CD4-positive, alpha-beta T cell treated with Interleukin-1 beta for 1 hour (primary cell): ENCODE data around the gene COMP.

Experiments
- DNase-seq, 2 donors: peaks; one replicate each; pipeline ENCODE4 v3.0.0-alpha.2; 2020 to 2022

Gene COMP

DNA sequence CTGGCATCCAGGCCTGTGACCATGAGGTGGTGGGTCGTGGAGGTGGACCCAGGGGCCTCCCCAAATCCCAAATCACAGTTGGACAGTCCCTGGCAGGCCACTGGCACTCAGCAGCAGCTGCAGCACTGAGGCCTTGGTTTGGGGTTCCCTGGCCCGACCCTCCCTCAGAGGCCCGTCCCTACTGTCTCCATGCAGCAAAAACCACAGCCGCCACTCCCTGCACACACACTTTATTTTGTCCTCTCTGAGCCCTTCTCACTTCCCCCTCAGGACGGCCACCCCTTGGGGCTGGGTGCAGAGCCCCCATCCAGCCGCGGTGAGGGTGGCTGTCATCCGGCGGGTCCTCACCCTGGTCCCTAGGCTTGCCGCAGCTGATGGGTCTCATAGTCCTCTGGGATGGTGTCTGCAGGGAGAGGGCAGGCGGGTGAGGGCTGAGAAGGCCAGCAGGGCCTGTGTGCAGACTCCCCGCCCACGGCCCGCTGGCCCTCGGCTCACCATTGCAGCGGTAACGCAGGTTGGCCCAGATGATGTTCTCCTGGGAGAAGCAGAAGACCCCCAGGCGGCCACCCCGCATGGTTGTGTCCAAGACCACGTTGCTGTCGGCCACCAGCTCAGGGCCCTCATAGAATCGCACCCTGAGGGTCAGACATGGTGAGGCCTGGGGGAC lies 8.4 kb downstream of the COMP start:
- no peak for DNase-seq

DNA sequence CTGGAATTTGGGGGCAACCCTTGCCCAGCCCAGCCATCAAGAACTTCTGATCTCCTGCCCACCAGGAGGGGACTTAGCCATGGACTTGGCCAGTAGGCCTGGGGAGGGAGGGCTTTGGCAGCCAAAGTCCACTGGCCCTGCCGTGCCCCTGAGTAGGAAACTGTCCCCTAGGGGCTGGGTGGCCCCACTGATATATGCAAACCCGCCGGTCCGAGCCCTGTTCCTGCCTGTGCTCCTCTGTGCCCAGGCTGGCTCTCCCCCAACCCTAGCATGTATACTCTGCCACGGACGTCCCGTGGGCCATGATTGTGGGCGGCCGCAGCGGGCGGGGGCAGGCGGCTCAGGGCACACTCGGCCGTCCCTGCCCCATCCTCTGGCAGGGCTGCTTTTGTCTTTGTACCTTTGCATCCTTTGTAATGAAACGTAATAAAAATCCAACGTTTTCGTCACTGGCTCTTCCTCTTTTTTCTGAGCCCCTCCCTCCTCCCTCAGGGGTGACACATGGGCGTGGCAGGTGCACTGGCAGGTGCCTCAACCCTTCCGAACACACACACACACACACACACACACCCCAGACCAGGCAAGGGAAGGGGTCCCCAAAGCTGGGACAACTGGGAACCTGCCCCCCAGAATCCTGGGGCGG lies 9.1 kb downstream of the COMP start:
- no peak for DNase-seq

DNA sequence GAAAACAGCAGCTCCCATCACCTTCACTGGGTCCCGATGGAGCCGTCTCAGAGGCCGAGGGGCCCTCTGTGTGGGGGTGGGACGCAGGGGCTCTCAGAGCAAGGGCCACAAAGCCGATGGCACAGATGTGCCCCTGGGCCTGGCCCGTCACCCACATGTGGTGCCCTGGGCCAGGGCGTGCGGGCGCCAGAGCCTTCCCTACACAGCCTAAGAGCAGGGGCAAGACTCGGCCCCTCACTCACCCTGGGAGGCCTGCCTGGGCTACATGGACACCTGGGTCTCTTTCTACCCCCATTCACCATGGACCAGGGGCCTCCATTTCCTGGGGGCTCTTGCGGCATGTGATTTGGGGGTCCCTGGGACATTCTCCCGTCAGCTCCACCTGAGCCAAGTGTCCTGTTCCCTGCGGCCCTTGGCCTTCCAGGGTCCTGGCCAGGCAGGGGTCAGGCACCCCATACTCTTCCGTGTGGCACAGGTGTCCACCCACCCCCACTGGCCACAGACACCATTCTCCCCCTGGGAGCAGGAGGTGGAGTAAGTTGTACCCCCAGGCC lies 10.0 kb downstream of the COMP start:
- no peak for DNase-seq

DNA sequence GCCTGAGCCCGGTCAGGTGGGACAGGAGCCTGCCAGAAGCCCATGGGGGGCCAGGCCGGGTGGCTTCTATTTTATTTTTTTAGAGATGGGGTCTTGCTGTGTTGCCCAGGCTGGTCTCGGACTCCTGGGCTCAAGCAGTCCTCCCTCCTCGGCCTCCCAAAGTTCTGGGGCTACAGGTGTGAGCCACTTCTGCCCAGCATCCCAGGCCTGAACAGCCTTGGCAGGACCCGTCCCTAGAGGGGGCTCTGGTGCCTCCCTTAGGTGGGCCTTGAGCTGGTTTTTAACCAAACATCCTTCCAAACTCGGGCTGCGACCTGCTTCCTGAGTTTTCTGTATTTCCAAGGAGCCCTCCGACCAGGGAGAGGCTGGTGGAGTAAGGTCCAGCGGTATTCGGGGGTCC lies 10.5 kb downstream of the COMP start:
- no peak for DNase-seq

DNA sequence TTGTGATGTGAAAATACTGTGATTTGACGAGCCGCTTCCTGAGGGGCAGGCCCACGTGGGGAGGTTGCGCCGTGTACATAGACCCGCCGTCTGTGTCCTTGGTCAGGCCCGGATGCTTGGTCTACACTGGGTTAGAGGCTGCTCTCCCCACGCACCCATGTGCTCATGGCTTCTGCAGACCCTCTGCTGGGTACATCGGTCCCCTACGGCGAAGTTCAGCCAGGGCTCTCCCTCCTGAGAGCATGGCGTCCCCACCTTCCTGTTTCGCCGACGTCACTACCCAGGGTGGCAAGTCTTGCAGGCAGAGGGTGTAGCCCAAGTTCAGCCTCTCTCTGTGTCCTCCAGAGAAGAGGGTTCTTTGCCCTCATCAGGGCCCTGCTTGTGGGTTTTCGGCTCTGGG lies 11.0 kb downstream of the COMP start:
- no peak for DNase-seq

DNA sequence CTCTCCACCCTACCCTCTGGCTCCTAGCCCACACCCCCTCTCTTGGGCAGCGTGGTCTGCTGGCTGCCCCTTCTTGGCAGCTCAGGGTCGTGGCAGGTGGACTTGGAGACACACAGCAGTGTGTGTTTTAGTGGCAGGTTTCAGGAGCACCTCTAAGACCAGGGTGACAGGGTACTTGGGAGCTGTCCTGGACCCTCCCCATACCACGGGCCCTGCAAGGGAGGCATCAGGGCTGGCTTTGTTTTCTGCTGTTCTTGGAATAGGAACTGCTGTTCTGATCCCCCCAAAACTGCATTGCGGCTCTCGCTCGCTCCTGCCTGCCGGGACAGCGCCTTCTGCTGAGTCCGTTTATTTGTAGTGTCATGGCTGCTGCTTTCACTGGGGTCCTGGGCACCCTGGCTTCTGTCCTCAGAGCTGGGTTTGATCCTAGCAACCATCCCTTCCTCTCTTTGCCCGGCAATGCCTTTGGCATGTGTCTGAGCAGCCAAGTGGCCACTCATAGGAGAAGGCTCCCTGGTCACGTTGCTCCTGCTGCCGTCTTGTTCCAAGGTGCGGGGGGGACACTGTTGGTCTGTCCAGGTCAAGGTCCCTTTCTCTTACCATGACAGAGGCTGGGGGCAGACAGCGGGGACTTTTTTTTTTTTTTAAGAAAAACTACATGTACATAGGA lies 12.1 kb downstream of the COMP start:
- DNase-seq = no peak

DNA sequence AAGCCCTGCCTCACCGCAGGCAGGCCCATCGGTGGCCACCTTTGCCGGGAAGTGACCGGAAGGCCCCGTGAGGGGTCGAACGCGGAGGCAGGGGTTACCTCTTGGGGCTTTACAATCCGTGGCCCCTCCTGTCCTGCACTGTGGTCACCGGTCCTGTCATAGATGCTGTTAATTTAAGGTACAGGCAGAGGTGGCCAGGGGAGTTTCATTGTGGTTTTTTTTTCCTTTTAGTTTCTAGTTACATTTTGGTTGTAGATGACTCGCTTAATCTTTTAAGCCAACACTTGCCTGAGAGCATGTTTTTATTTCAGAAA lies 13.1 kb downstream of the COMP start:
- no peak for DNase-seq

DNA sequence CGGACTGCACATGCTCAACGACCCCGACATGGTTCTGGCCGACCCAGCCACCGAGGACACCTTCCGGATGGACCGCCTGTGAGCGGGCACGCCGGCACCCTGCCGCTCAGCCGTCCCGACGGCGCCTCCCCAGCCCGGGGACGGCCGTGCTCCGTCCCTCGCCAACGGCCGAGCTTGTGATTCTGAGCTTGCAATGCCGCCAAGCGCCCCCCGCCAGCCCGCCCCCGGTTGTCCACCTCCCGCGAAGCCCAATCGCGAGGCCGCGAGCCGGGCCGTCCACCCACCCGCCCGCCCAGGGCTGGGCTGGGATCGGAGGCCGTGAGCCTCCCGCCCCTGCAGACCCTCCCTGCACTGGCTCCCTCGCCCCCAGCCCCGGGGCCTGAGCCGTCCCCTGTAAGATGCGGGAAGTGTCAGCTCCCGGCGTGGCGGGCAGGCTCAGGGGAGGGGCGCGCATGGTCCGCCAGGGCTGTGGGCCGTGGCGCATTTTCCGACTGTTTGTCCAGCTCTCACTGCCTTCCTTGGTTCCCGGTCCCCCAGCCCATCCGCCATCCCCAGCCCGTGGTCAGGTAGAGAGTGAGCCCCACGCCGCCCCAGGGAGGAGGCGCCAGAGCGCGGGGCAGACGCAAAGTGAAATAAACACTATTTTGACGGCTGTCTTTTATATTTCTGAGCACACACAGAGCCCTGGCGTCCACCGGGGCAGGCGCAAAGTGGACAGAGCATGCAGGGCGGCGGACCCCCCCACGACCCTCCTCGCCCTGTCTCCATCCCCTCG lies 13.6 kb downstream of the COMP start:
- no peak for DNase-seq

DNA sequence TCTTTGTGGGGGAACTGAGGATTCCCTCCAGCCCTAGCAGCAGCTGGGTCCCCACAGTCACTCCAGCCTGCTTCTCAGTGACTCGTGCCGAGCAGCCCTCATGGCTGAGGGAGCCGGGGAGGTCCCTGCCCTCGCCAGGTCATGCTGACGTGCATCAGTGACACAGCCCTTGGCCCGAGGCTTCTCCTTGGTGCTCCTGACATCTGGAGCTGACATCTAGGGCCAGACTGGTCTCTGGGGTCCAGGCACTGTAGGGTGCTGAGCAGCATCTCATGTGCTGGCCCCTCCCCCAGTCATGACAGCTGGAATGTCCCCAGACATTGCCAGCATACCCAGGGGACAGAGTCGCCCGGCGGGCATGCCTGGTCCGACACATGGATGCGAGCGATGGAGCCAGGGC lies 14.4 kb downstream of the COMP start:
- no peak for DNase-seq

DNA sequence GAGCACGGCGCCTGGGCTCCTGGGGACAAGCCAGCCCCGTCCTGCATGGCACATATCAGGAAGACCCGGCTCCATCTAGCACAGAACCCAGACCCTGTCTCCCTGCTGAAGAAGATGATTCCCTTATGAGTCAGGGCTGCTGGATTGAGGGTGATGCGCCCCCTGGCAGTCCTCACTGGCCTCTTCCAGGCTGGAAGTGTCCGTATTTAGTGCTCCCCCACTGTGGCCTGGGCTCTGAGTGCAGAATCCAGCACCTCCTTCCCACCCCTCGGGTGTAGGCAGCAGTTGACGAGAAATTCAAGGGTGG lies 14.9 kb downstream of the COMP start:
- DNase-seq = no peak

DNA sequence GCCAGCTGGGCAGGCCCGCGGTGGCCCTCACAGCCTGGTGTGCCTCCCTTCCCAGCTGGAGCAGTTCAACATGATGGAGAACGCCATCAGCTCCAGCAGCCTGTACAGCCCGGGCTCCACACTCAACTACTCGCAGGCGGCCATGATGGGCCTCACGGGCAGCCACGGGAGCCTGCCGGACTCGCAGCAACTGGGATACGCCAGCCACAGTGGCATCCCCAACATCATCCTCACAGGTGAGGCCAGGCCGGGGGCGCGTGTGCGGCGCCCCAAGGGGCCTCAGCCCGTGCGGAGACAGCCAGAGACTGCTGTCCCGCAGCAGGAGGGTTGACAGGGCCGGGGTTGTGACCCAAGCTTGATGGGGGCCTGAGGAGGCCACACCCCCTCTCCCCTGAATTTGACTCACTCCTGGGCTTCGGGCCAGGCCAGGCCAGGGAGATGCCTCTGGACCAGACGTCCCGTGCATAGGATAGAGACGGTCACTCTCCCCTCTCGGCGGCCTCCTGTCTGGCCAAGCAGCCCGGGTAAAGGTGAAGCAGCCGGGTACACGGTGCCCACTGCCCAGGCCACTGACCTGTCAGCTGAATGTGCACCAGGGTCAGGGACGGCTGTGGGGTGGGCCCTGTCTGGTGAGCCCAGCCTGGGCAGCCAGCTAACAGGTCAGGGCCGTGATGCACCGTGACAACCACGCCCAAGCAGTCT lies 15.4 kb downstream of the COMP start:
- no peak for DNase-seq

DNA sequence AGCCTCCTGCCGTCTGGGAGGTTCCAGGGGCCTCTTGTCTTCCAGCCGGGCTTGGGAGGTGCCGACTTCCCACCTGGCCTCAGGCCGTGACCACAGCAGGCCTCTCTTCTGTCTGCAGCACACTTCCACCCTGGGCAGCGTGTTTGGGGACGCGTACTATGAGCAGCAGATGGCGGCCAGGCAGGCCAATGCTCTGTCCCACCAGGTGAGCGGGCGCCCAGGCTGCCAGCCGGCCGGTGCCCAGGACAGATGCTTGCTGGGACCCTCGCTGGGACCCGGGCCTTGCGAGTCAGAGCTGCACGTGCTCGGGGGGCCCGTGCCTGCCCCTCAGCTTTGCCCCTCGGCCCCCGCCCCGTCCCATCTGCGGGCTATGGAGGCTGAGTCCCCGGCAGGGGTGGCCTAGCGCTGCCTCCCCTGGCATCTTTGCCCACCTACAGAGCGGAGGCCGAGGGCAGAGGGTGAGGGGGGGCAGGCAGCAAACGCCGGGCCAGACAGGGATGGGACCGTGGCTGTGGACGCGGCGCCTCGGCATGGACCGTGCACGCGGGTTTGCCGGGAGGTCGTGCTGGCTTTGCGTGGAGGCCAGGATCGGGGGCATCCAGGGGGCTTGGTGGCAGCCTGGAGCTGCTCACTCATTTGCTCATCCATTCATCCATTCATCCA lies 16.2 kb downstream of the COMP start:
- DNase-seq = no peak

DNA sequence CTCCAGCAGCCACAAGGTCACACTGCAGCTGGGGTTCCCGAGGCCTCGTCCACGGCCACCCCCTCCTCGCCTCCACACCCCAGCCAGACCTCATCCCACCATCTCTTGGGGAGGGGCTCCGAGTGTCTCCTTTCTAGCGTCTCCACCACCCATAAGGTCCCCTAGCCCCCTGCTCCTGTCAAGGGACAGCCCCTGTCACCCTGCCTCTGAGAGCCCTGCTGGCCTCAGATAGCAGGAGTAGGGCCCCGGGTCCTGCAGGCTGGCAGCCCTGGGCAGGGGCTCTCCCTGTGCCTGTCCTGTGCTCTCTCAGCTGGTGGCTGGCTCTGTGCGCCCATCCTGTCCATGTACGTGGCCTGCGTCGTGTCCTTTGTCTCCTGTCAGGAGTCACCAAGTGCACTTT lies 17.0 kb downstream of the COMP start:
- DNase-seq = no peak

DNA sequence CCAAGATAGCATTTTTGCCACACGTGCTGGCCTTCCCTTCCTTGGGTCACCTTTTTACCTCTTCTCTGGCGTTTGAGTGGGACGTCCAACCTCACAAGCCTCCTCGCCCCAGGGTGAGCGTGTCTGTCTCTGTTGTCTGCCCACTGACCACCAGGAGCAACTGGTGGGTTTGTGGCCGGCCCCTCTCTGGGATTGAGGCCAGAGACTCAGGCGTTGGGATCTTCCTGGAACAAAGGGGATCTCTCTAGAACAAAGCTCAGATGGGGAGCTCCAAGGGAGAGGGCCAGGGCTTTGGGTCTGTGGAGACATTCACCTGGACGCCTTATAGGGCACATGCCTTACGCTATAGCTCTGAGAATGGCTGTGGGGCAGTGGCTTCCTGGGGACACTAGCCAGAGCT lies 17.4 kb downstream of the COMP start:
- no peak for DNase-seq

DNA sequence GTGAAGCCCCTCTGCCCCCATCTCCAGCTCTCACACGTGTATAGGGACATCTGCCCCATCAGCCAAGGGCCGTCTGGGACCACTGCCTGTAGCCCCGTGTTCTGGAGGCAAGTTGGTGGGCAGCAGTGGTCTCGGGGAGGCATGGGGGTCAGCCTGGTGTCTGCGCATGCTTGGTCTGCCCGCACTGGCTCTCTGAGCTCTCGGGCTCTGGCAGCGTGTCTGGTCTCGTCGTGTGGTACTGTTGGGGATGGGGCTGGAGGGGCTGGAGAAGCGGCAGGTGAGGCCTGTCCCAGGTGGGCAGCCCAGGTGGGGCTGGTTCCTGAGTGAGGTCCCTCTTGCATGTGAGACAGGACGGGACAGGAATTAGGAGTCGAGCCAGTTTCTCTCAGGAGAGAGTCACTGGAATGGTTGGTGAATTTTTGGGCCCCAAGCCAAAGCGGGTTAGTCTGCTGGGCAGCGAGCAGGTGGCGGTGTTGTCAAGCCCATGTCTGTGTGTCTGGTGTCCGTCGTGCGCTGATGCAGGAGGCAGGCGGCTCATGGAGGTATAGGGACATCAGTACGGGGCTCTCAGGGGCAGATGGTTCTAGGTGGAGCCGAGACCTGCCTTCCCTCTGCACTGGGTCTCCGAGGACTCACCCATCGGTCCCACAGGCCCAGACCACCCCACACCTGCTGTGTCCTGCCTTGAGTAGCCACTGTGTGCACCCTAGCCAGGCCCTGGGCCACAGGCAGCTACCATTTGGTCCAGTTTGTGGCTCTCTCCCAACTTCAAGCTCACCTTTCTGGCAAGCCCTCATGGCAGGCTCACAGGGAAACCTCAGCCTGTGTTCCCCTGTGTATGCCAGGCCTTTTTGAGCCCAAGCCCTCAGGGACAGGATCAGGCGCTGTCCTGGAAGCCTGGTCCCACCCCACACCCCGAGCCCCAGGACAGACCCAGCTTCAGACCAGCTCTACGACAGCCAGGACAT lies 18.2 kb downstream of the COMP start:
- no peak for DNase-seq

DNA sequence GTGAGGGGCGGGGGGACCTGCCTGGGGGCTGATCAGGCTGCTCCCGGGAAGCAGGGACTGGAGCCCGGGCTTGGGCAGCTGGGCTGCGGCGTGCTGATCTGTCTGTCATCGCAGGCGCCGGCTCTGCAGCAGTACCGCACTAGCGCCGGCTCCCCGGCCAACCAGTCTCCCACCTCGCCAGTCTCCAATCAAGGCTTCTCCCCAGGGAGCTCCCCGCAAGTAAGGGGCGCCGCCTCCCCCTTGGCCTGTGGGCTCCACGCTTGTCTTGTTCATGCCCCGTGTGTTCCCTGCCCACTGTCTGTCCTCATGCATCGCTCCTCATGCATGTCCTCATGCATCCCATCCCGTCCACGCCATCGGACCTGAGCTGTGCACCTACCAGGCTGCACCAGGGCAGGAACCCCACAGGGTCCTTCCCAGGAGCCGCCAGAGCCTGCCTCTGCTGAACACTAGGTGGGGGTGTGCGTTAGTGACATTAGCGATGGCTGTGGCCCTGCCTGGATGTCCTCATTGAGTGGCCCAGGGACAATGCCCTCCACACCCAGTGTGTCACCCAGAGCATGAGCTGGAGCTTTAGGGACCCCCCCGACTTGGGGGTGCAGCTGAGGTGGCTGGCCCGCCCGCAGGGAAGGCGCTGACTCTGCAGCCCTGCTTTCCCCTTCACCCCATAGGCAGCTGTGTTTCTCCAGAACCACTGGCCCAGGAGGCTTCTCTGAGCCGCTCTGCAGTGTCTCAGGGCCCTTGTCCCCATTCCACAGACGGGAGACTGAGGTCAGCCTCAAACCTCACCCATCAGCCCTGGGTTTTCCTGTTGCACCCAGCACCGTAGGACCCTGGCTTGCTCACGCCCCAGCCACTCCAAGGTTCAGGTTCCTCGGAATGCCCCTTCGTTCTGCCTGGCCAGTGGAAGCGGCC lies 19.5 kb downstream of the COMP start:
- no peak for DNase-seq

DNA sequence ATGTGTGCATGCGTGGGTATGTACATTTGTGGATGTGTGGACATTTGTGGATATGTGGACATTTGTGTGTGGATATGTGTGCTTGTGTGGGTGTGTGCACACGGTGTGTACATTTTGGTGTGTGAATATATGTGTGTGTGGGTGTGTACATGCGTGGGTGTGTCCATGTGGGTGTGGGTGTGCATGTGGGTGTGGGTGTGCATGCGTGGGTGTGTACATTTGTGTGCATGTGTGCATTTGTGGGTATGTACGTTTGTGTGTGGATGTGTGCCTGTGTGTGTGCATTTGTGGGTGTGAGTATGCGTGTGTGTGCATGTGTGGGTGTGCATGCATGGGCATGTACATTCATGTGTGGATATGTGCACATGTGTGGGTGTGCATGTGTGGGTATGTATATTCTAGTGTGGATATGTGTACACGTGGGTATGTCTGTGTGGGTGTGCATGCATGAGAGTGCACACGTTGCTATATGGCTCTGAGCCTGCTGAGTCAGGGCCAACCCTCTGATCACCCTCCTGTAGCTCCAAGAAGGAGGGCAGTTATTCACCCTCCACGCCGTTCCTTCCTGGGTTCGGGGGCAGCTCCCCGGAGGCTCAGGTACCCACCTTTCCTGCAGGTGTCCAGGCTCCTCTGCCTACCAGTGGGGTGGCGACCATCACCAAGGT lies 20.3 kb downstream of the COMP start:
- no peak for DNase-seq

DNA sequence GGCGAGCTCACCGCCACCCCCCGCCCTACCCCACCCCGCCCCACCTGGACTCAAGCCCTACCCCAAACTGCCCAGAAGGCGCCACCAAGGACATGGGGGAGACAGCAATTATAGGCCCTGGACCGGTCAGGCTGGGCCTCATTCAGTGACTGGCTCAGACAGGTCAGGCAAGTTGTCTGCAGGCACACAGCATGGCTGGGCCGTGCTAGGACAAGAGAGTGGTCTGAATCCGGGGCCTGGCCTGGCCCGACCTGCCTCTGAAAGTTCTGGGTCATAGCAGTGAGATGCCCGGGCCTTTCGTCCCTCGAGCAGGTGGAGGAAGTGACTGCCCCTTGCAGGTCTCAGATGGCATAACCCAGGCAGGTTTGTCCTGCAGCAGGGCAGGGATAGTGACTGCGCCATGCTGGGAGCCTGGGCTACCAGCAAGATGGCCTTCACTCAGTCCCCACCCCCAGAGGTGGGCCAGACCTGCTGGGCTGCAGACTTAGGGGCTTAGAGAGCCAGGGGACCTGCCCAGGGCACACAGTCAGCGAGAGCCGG lies 21.0 kb downstream of the COMP start:
- no peak for DNase-seq
